ENCODE data around the gene CDC25C. TPM values are rescaled to one million over a fixed set of nuclear protein-coding genes. Genes with fewer than 3 reads are reported as not detected.

Gene CDC25C
- polyA plus RNA-seq, 1 of the 3 experiments (the other 2 are of a cell fraction), result 5.2 TPM

GRCh38 chr5:138241688-138242571 lies 89.7 kb downstream of the CDC25C start:
- peak; percentile 23; the same call in 1 of the 2 replicates for TF ChIP-seq GATA2 (CRISPR knock-in tag; IDR thresholded peaks at IDR 0.05)
- TF ChIP-seq FOXM1 (IDR thresholded peaks at IDR 0.05; ENCODE audit: low read depth), result no peak
- TF ChIP-seq ELF1 (IDR thresholded peaks at IDR 0.05), result no peak
- TF ChIP-seq EZH2phosphoT487 (IDR thresholded peaks at IDR 0.05; ENCODE audit: borderline replicate concordance, low read depth), result no peak; the same call in 1 of the 2 replicates
- TF ChIP-seq NRF1 (IDR thresholded peaks at IDR 0.05; ENCODE audit: low read depth, low read length), result 0 out of 2 replicates have a peak, but pooled peaks have one; percentile 8
- TF ChIP-seq USF1 (IDR thresholded peaks at IDR 0.05; ENCODE audit: borderline replicate concordance, low read depth), result no peak
- CTCF ChIA-PET, result interaction anchor here (0.7 to 4.5 kb wide), 6 partner anchors 10 to 111 kb away, joined by 3 to 36 read pairs (median 14); partner anchors contain the start of genes GFRA3 and KDM3B
- DNase-seq, result peak; percentile 87
- no peaks in the 10 kb centered on the region for H3K79me2 ChIP-seq (ENCODE audit: insufficient read depth)
- H2AFZ ChIP-seq (ENCODE audit: low read depth), result peak overlapping the region; percentile 90
- no peak overlapping the region for H3K9ac ChIP-seq
- H3K4me2 ChIP-seq, result peak overlapping the region; percentile 75
- 47% methylated on average over 18 of the region's 67 CpGs for WGBS (ENCODE audit: low lambda C conversion rate)
- no peaks in the 10 kb centered on the region for H3K9me3 ChIP-seq
- no peaks in the 10 kb centered on the region for H4K20me1 ChIP-seq (ENCODE audit: insufficient read depth)
- peak overlapping the region; percentile 44 to 52 for H3K4me3 ChIP-seq (ENCODE audit: low read depth in 2 of 2, low read length in 1 of 2)
- H3K9me2 ChIP-seq, result no peaks in the 10 kb centered on the region
- H3K27ac ChIP-seq (ENCODE audit: low read depth in 2 of 2, low read length in 1 of 2), result no peak overlapping the region
- POLR2A ChIA-PET, result interaction anchor here (0.7 to 1.8 kb wide), 5 partner anchors 17 to 110 kb away, joined by 3 to 19 read pairs (median 3); partner anchors contain the start of genes CDC23 and KIF20A
- peaks cover 16% of the 10 kb centered on the region; the same call in 1 of the 2 replicates for H3K27me3 ChIP-seq (ENCODE audit: insufficient read depth)
- H3K4me1 ChIP-seq (ENCODE audit: control insufficient read depth in 1 of 2, insufficient read depth in 2 of 2, low read depth in 1 of 2, low read length in 1 of 2), result peaks cover 0 to 10% of the 10 kb centered on the region in 2 experiments; a peak in 1 of 4 replicates
- no peaks in the 10 kb centered on the region for H3F3A ChIP-seq (replicated peaks; ENCODE audit: insufficient read depth)
- H3K36me3 ChIP-seq (replicated peaks in 1 of 2; ENCODE audit: control insufficient read depth in 1 of 2, insufficient read depth in 2 of 2, low read length in 1 of 2), result no peaks in the 10 kb centered on the region

- no peak for TF ChIP-seq GATA2 (CRISPR knock-in tag; IDR thresholded peaks at IDR 0.05)
- no peak for TF ChIP-seq TCF12 (IDR thresholded peaks at IDR 0.05)
- no peak for TF ChIP-seq CTCF (IDR thresholded peaks at IDR 0.05)
- TF ChIP-seq ELF1 (IDR thresholded peaks at IDR 0.05), result no peak
- no peak for TF ChIP-seq MXI1 (IDR thresholded peaks at IDR 0.05; ENCODE audit: low read depth, low read length)
- no peak for TF ChIP-seq RCOR1 (IDR thresholded peaks at IDR 0.05; ENCODE audit: low read length)
- TF ChIP-seq REST (IDR thresholded peaks at IDR 0.05; ENCODE audit: low read depth, low read length), result no peak
- no peak for TF ChIP-seq PBX3 (IDR thresholded peaks at IDR 0.05)
- TF ChIP-seq FOXM1 (IDR thresholded peaks at IDR 0.05; ENCODE audit: low read depth), result no peak
- no peak for TF ChIP-seq FOSL2 (IDR thresholded peaks at IDR 0.05; ENCODE audit: borderline replicate concordance, low read depth)
- no peak for TF ChIP-seq RAD21 (IDR thresholded peaks at IDR 0.05; ENCODE audit: low read length)
- TF ChIP-seq MEF2A (IDR thresholded peaks at IDR 0.05; ENCODE audit: borderline replicate concordance, low read depth), result no peak
- TF ChIP-seq MAX (IDR thresholded peaks at IDR 0.05; ENCODE audit: low read depth), result no peak
Observed at GRCh38 chr5:138240650-138241385, 90.8 kb downstream of the CDC25C start.

More at GRCh38 chr5:138240650-138241385, 90.8 kb downstream of the CDC25C start:
- CTCF ChIA-PET, result interaction anchor here (0.6 to 4.5 kb wide), 6 partner anchors 9 to 112 kb away, joined by 3 to 36 read pairs (median 13); partner anchors contain the start of genes GFRA3 and KDM3B
- Histone ChIP-seq H3K4me2 (no peak overlapping the region), H3K27ac (ENCODE audit: low read depth in 2 of 2, low read length in 1 of 2) (no peak overlapping the region), H3K9ac (no peak overlapping the region), H3K36me3 (replicated peaks in 1 of 2; ENCODE audit: control insufficient read depth in 1 of 2, insufficient read depth in 2 of 2, low read length in 1 of 2) (no peaks in the 10 kb centered on the region), H3K9me3 (no peaks in the 10 kb centered on the region), H2AFZ (ENCODE audit: low read depth) (no peak overlapping the region), H3K79me2 (ENCODE audit: insufficient read depth) (no peaks in the 10 kb centered on the region), H4K20me1 (ENCODE audit: insufficient read depth) (no peaks in the 10 kb centered on the region), H3K27me3 (ENCODE audit: insufficient read depth) (peaks cover 16% of the 10 kb centered on the region; the same call in 1 of the 2 replicates), H3K4me3 (ENCODE audit: low read depth in 2 of 2, low read length in 1 of 2) (no peak overlapping the region), H3K9me2 (no peaks in the 10 kb centered on the region), H3F3A (replicated peaks; ENCODE audit: insufficient read depth) (no peaks in the 10 kb centered on the region), H3K4me1 (ENCODE audit: control insufficient read depth in 1 of 2, insufficient read depth in 2 of 2, low read depth in 1 of 2, low read length in 1 of 2) (peaks cover 0 to 10% of the 10 kb centered on the region in 2 experiments; a peak in 1 of 4 replicates)
- WGBS (ENCODE audit: low lambda C conversion rate), result 86% methylated on average over 3 of the region's 3 CpGs
- no peak for DNase-seq
- POLR2A ChIA-PET, result interaction anchor here (1.8 kb wide), 1 partner anchor 62 kb away, joined by 3 read pairs; the partner anchor contains the start of gene KIF20A

Data from SK-N-SH (cell line).